Measurements from ENCODE around the gene LCE4A.
"Not testable (repeated sequence)": the region's sequence is repeated elsewhere in the genome, so short reads cannot be mapped to it uniquely, and the experiment has no call there.

The LCE4A gene

DNA sequence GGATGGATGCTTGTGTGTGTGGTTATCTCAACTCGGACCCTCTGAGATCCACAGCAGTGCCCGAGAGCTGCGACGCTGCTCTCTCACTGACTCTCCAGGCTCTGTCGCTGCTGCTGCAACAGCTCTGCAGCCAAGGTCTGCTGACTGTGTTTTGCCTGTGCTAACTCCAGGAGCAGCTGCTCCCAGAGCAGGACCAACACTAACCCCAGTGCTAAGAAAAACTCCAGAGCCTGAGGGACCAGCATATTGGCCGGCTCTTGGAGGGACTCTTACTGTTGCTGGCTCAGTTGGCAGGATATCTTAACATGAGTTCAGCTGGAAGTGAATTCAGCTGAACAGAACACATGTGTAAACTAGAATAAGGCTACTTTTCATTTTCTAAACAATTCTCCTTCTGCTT, 28.5 kb upstream of the LCE4A start:
- TF ChIP-seq ZBTB7A (IDR thresholded peaks at IDR 0.05; ENCODE audit: low read depth) (no peak), NFIC (IDR thresholded peaks at IDR 0.05) (no peak), CREB1 (IDR thresholded peaks at IDR 0.05; ENCODE audit: low read depth) (no peak), RAD21 (IDR thresholded peaks at IDR 0.05; ENCODE audit: low read depth) (no peak), FOXM1 (IDR thresholded peaks at IDR 0.05; ENCODE audit: borderline replicate concordance, low read depth) (no peak), TCF12 (IDR thresholded peaks at IDR 0.05; ENCODE audit: low read depth) (no peak), TEAD4 (IDR thresholded peaks at IDR 0.05) (no peak), TAF1 (IDR thresholded peaks at IDR 0.05; ENCODE audit: low read depth) (no peak), CEBPB (IDR thresholded peaks at IDR 0.05) (no peak), EGR1 (IDR thresholded peaks at IDR 0.05) (no peak), YY1 (IDR thresholded peaks at IDR 0.05; ENCODE audit: low read depth) (no peak), EP300 (IDR thresholded peaks at IDR 0.05; ENCODE audit: borderline replicate concordance) (no peak)
- TF ChIP-seq, protein P1, sequence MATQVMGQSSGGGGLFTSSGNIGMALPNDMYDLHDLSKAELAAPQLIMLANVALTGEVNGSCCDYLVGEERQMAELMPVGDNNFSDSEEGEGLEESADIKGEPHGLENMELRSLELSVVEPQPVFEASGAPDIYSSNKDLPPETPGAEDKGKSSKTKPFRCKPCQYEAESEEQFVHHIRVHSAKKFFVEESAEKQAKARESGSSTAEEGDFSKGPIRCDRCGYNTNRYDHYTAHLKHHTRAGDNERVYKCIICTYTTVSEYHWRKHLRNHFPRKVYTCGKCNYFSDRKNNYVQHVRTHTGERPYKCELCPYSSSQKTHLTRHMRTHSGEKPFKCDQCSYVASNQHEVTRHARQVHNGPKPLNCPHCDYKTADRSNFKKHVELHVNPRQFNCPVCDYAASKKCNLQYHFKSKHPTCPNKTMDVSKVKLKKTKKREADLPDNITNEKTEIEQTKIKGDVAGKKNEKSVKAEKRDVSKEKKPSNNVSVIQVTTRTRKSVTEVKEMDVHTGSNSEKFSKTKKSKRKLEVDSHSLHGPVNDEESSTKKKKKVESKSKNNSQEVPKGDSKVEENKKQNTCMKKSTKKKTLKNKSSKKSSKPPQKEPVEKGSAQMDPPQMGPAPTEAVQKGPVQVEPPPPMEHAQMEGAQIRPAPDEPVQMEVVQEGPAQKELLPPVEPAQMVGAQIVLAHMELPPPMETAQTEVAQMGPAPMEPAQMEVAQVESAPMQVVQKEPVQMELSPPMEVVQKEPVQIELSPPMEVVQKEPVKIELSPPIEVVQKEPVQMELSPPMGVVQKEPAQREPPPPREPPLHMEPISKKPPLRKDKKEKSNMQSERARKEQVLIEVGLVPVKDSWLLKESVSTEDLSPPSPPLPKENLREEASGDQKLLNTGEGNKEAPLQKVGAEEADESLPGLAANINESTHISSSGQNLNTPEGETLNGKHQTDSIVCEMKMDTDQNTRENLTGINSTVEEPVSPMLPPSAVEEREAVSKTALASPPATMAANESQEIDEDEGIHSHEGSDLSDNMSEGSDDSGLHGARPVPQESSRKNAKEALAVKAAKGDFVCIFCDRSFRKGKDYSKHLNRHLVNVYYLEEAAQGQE (IDR thresholded peaks at IDR 0.05; ENCODE audit: low read depth) = no peak
- TF ChIP-seq, protein P2, sequence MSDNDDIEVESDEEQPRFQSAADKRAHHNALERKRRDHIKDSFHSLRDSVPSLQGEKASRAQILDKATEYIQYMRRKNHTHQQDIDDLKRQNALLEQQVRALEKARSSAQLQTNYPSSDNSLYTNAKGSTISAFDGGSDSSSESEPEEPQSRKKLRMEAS (IDR thresholded peaks at IDR 0.05) = no peak
- TF ChIP-seq, protein P3, sequence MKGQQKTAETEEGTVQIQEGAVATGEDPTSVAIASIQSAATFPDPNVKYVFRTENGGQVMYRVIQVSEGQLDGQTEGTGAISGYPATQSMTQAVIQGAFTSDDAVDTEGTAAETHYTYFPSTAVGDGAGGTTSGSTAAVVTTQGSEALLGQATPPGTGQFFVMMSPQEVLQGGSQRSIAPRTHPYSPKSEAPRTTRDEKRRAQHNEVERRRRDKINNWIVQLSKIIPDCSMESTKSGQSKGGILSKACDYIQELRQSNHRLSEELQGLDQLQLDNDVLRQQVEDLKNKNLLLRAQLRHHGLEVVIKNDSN (IDR thresholded peaks at IDR 0.05) = no peak

DNA sequence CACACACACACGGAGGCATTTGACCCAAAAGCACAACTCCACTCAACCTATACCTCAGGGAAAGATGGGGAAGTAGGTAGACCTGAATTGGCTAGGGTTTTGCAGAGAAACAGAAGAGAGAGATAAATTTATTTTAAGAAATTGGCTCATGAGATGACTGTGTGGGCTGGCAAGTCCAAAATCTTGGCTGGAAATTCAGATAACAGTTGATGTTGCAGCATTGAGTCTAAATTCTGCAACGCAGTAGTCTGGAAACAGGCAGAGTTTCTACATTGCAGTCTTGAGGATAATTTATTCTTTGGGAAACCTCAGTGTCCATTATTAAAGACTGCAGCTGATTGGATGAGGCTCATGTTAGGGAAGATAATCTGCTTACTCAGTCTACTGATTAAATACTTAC, 26.3 kb upstream of the LCE4A start:
- TF ChIP-seq YY1 (IDR thresholded peaks at IDR 0.05; ENCODE audit: low read depth) = no peak
- TF ChIP-seq, protein P3 (IDR thresholded peaks at IDR 0.05) = no peak
- TF ChIP-seq TAF1 (IDR thresholded peaks at IDR 0.05; ENCODE audit: low read depth) = no peak
- TF ChIP-seq, protein P1 (IDR thresholded peaks at IDR 0.05; ENCODE audit: low read depth) = no peak
- TF ChIP-seq CEBPB (IDR thresholded peaks at IDR 0.05) = no peak
- TF ChIP-seq, protein P2 (IDR thresholded peaks at IDR 0.05) = no peak
- no peak for TF ChIP-seq NFIC (IDR thresholded peaks at IDR 0.05)
- TF ChIP-seq EGR1 (IDR thresholded peaks at IDR 0.05) = no peak
- TF ChIP-seq ZBTB7A (IDR thresholded peaks at IDR 0.05; ENCODE audit: low read depth) = no peak
- TF ChIP-seq CREB1 (IDR thresholded peaks at IDR 0.05; ENCODE audit: low read depth) = no peak
- no peak for TF ChIP-seq FOXM1 (IDR thresholded peaks at IDR 0.05; ENCODE audit: borderline replicate concordance, low read depth)
- no peak for TF ChIP-seq TCF12 (IDR thresholded peaks at IDR 0.05; ENCODE audit: low read depth)
- no peak for TF ChIP-seq RAD21 (IDR thresholded peaks at IDR 0.05; ENCODE audit: low read depth)
- no peak for TF ChIP-seq EP300 (IDR thresholded peaks at IDR 0.05; ENCODE audit: borderline replicate concordance)
- TF ChIP-seq TEAD4 (IDR thresholded peaks at IDR 0.05) = no peak

DNA sequence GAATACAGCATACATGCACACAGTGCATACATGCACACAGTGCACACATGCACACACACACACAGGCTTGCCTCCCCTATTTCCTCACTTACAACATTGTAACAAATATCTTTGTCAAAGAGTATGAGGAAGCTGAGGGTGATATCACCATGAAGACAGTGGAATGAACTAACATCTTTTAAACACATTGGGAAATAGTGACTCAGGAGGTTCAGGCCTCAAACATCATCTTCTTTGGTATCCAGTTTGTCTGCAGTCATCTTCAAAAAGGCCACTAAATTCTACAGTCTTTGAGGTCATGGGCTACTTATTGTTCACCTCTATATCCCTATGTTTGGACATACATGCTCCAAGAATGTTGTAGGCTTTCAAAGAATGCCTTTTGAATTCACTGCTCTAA, 24.1 kb upstream of the LCE4A start:
- TF ChIP-seq TAF1 (IDR thresholded peaks at IDR 0.05; ENCODE audit: low read depth) (no peak), RAD21 (IDR thresholded peaks at IDR 0.05; ENCODE audit: low read depth) (no peak), YY1 (IDR thresholded peaks at IDR 0.05; ENCODE audit: low read depth) (no peak), TEAD4 (IDR thresholded peaks at IDR 0.05) (no peak), EGR1 (IDR thresholded peaks at IDR 0.05) (no peak), ZBTB7A (IDR thresholded peaks at IDR 0.05; ENCODE audit: low read depth) (no peak)
- TF ChIP-seq, protein P1 (IDR thresholded peaks at IDR 0.05; ENCODE audit: low read depth) = no peak

DNA sequence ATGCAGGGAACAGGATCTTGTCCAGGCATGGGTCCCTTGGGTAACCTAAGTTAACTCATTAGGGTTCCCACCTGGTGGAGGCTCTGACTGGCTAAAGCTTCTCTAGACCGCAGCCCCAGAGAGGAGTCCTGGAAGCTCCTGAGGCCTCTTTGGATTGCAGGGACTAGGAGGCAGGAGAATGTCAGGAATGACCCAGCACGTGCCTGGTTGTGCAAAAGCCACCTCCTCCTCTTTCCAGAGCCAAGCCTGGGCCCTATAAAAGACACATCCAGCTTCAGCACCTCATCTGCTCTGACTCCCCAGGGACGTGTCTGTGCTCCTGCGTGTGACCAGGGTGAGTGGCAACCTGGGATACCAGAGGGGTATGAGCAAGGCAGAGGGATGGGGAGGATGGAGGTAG, 22.1 kb upstream of the LCE4A start, which contains the start of gene LCE2B:
TSS of gene LCE2B (plus strand) at position 301 of the 400 bp plus-strand sequence. CDS start 721 bp downstream, outside the sequence.
- TF ChIP-seq, protein P3 (IDR thresholded peaks at IDR 0.05) = not testable (repeated sequence)
- TF ChIP-seq, protein P1 (IDR thresholded peaks at IDR 0.05; ENCODE audit: low read depth) = not testable (repeated sequence)
- not testable (repeated sequence) for TF ChIP-seq CEBPB (IDR thresholded peaks at IDR 0.05)
